Measurements from ENCODE around the gene TXNDC15.
"Not testable (repeated sequence)": the region's sequence is repeated elsewhere in the genome, so short reads cannot be mapped to it uniquely, and the experiment has no call there.

The TXNDC15 gene

GRCh38 chr5:134856465-134856864 is 17.7 kb upstream of the TXNDC15 start:
- not testable (repeated sequence) for ATAC-seq, H3K27me3 Mint-ChIP-seq, H3K27ac Mint-ChIP-seq, H3K4me3 Mint-ChIP-seq, H3K9me3 Mint-ChIP-seq
- peaks cover 32% of the 10 kb centered on the region for H3K36me3 Mint-ChIP-seq
- H3K4me1 Mint-ChIP-seq, result peaks cover 13% of the 10 kb centered on the region

- Mint-ChIP-seq H3K9me3 (no peaks in the 10 kb centered on the region), H3K36me3 (peaks cover 33% of the 10 kb centered on the region)
Observed at GRCh38 chr5:134857401-134857800, 16.8 kb upstream of the TXNDC15 start.

GRCh38 chr5:134864707-134865106 is 9.5 kb upstream of the TXNDC15 start:
- H3K36me3 Mint-ChIP-seq, result peaks cover 14% of the 10 kb centered on the region
- no peaks in the 10 kb centered on the region for H3K9me3 Mint-ChIP-seq
- no peaks in the 10 kb centered on the region for H3K27me3 Mint-ChIP-seq
- H3K4me3 Mint-ChIP-seq, result no peak overlapping the region
- no peak overlapping the region for H3K27ac Mint-ChIP-seq
- H3K4me1 Mint-ChIP-seq, result no peaks in the 10 kb centered on the region
- no peak for ATAC-seq

More at GRCh38 chr5:134857401-134857800, 16.8 kb upstream of the TXNDC15 start:
- ATAC-seq, result no peak
- H3K27me3 Mint-ChIP-seq, result no peaks in the 10 kb centered on the region
- H3K4me1 Mint-ChIP-seq, result peaks cover 13% of the 10 kb centered on the region
- H3K27ac Mint-ChIP-seq, result no peak overlapping the region
- H3K4me3 Mint-ChIP-seq, result no peak overlapping the region

- peak; percentile 31 for ATAC-seq
- H3K27ac Mint-ChIP-seq, result peak overlapping the region; percentile 100
- peaks cover 43% of the 10 kb centered on the region for H3K4me1 Mint-ChIP-seq
- H3K4me3 Mint-ChIP-seq, result peak overlapping the region; percentile 100
- peaks cover 7% of the 10 kb centered on the region for H3K36me3 Mint-ChIP-seq
- no peaks in the 10 kb centered on the region for H3K27me3 Mint-ChIP-seq
- H3K9me3 Mint-ChIP-seq, result no peaks in the 10 kb centered on the region
Observed at GRCh38 chr5:134873494-134873893, 677 bp upstream of the TXNDC15 start.

- Mint-ChIP-seq H3K9me3 (no peaks in the 10 kb centered on the region), H3K4me3 (peak overlapping the region; percentile 100), H3K36me3 (peaks cover 12% of the 10 kb centered on the region), H3K27me3 (no peaks in the 10 kb centered on the region), H3K27ac (peak overlapping the region; percentile 100), H3K4me1 (peaks cover 54% of the 10 kb centered on the region)
- peak; percentile 67 for ATAC-seq
Observed at GRCh38 chr5:134874831-134875655, 872 bp downstream of the TXNDC15 start.

GRCh38 chr5:134877159-134877558 is 3.0 kb downstream of the TXNDC15 start:
- H3K27me3 Mint-ChIP-seq, result no peaks in the 10 kb centered on the region
- peaks cover 61% of the 10 kb centered on the region for H3K4me1 Mint-ChIP-seq
- no peaks in the 10 kb centered on the region for H3K9me3 Mint-ChIP-seq
- peaks cover 18% of the 10 kb centered on the region for H3K36me3 Mint-ChIP-seq
- peak overlapping the region; percentile 100 for H3K27ac Mint-ChIP-seq
- no peak for ATAC-seq
- H3K4me3 Mint-ChIP-seq, result peak overlapping the region; percentile 1

- Mint-ChIP-seq H3K27ac (no peak overlapping the region), H3K4me1 (peaks cover 59% of the 10 kb centered on the region), H3K36me3 (peaks cover 18% of the 10 kb centered on the region), H3K27me3 (no peaks in the 10 kb centered on the region), H3K4me3 (no peak overlapping the region), H3K9me3 (no peaks in the 10 kb centered on the region)
- no peak for ATAC-seq
Observed at GRCh38 chr5:134878403-134878802, 4.2 kb downstream of the TXNDC15 start.

- no peak overlapping the region for H3K4me3 Mint-ChIP-seq
- peaks cover 18% of the 10 kb centered on the region for H3K36me3 Mint-ChIP-seq
- H3K9me3 Mint-ChIP-seq, result no peaks in the 10 kb centered on the region
- ATAC-seq, result no peak
- H3K27me3 Mint-ChIP-seq, result no peaks in the 10 kb centered on the region
- H3K4me1 Mint-ChIP-seq, result peaks cover 55% of the 10 kb centered on the region
- peak overlapping the region; percentile 49 for H3K27ac Mint-ChIP-seq
Observed at GRCh38 chr5:134879456-134879855, 5.3 kb downstream of the TXNDC15 start.

- H3K27me3 Mint-ChIP-seq, result not testable (repeated sequence)
Observed at GRCh38 chr5:134880937-134881336, 6.8 kb downstream of the TXNDC15 start.

GRCh38 chr5:134881711-134882110 is 7.5 kb downstream of the TXNDC15 start:
- H3K9me3 Mint-ChIP-seq, ATAC-seq, H3K27me3 Mint-ChIP-seq, H3K27ac Mint-ChIP-seq, H3K4me3 Mint-ChIP-seq: not testable (repeated sequence)
- Mint-ChIP-seq H3K36me3 (peaks cover 18% of the 10 kb centered on the region), H3K4me1 (peaks cover 40% of the 10 kb centered on the region)

More at GRCh38 chr5:134880937-134881336, 6.8 kb downstream of the TXNDC15 start:
- peaks cover 18% of the 10 kb centered on the region for H3K36me3 Mint-ChIP-seq
- ATAC-seq, H3K4me3 Mint-ChIP-seq, H3K9me3 Mint-ChIP-seq, H3K27ac Mint-ChIP-seq: not testable (repeated sequence)
- H3K4me1 Mint-ChIP-seq, result peaks cover 48% of the 10 kb centered on the region

GRCh38 chr5:134887593-134888159 is 13.5 kb downstream of the TXNDC15 start:
- peaks cover 41% of the 10 kb centered on the region for H3K36me3 Mint-ChIP-seq
- H3K27ac Mint-ChIP-seq, result no peak overlapping the region
- ATAC-seq, result no peak
- no peaks in the 10 kb centered on the region for H3K9me3 Mint-ChIP-seq
- H3K4me1 Mint-ChIP-seq, result peaks cover 26% of the 10 kb centered on the region
- no peaks in the 10 kb centered on the region for H3K27me3 Mint-ChIP-seq
- H3K4me3 Mint-ChIP-seq, result no peak overlapping the region

GRCh38 chr5:134889335-134889734 is 15.2 kb downstream of the TXNDC15 start:
- Mint-ChIP-seq H3K36me3 (peaks cover 54% of the 10 kb centered on the region), H3K4me3 (no peak overlapping the region), H3K27me3 (no peaks in the 10 kb centered on the region), H3K4me1 (peaks cover 28% of the 10 kb centered on the region), H3K9me3 (no peaks in the 10 kb centered on the region), H3K27ac (no peak overlapping the region)
- ATAC-seq, result no peak

GRCh38 chr5:134891473-134891872 is 17.3 kb downstream of the TXNDC15 start:
- no peak for ATAC-seq
- Mint-ChIP-seq H3K36me3 (peaks cover 54% of the 10 kb centered on the region), H3K4me1 (peaks cover 29% of the 10 kb centered on the region), H3K9me3 (no peaks in the 10 kb centered on the region), H3K27me3 (no peaks in the 10 kb centered on the region), H3K27ac (no peak overlapping the region), H3K4me3 (no peak overlapping the region)

GRCh38 chr5:134892282-134892681 is 18.1 kb downstream of the TXNDC15 start:
- Mint-ChIP-seq H3K27ac (peak overlapping the region; percentile 69), H3K9me3 (no peaks in the 10 kb centered on the region), H3K36me3 (peaks cover 52% of the 10 kb centered on the region), H3K4me1 (peaks cover 29% of the 10 kb centered on the region), H3K4me3 (no peak overlapping the region), H3K27me3 (no peaks in the 10 kb centered on the region)
- no peak for ATAC-seq

- Mint-ChIP-seq H3K4me3 (no peak overlapping the region), H3K27me3 (no peaks in the 10 kb centered on the region), H3K4me1 (peaks cover 22% of the 10 kb centered on the region), H3K27ac (peak overlapping the region; percentile 69), H3K9me3 (no peaks in the 10 kb centered on the region), H3K36me3 (peaks cover 47% of the 10 kb centered on the region)
- no peak for ATAC-seq
Observed at GRCh38 chr5:134892926-134893325, 18.8 kb downstream of the TXNDC15 start.

Measured in stimulated activated memory B cell treated with anti-CD40 and anti-IgM and Interleukin-4, amounts not matched to agents 10 μg/mL and 1 μg/mL and 100 μg/mL, for 72 hours (primary cell).